HCT116 (cell line): ENCODE results near the gene HUNK. TPM values are rescaled to one million over a fixed set of nuclear protein-coding genes. Genes with fewer than 3 reads are reported as not detected.

Source experiments
- ATAC-seq: fragments of 200-7000 bp; cut with Tn5 transposase; 2 replicates; pipeline ENCODE4 v1.9.1; 2020; ENCODE audit warnings: mild to moderate bottlenecking, moderate library complexity
- BruUV-seq: library from RNA; stranded (reverse); fragments of 400-500 nt; replicated peaks from 2 replicates; lab custom pipeline; 2021; lab: Mats Ljungman, UMichigan
- CTCF ChIA-PET: fragments of 300-600 bp; sonication (Branson Sonifier 250); formaldehyde crosslinking; loops from one replicate; lab custom pipeline; 2021; ENCODE audit warnings: antibody characterized with exemption; lab: Charles Lee
- POLR2A ChIA-PET: fragments of 300-600, 350-600 bp; sonication (Branson Sonifier 250); formaldehyde crosslinking; loops from one replicate; lab custom pipeline; 2021; ENCODE audit warnings: antibody characterized with exemption; lab: Charles Lee
- RAD21 ChIA-PET, 2 experiments: fragments of 300-600 bp; sonication (Branson Sonifier 250); formaldehyde crosslinking; loops; one replicate each; lab custom pipeline; 2023; ENCODE audit warnings: low total read pairs in 2 of 2; ENCODE audit not compliant: uncharacterized antibody in 2 of 2, unreplicated experiment in 2 of 2, low non-redundant PET in 1 of 2; lab: Charles Lee
- DNase-seq: peaks from one replicate; pipeline ENCODE4 v3.0.0-alpha.2; 2010; ENCODE audit warnings: low read depth, low spot score
- H2AFZ ChIP-seq: fragments of 200-600 bp; shearing (Covaris generic), sonication (generic); 2 replicates; pipeline ENCODE4 v1.6.1; 2017; ENCODE audit warnings: low read depth, mixed run types, mixed read lengths, antibody characterized with exemption, low read length; ENCODE audit not compliant: poor library complexity, severe bottlenecking
- H3K27ac ChIP-seq: 2 replicates; pipeline ENCODE4 v1.5.1; 2012; ENCODE audit warnings: low read depth, low read length
- H3K27me3 ChIP-seq: fragments of 200-600 bp; sonication (generic); 2 replicates; pipeline ENCODE4 v1.6.1; 2016; ENCODE audit warnings: mixed run types, low read length, mixed read lengths; ENCODE audit not compliant: insufficient read depth
- H3K36me3 ChIP-seq, 2 experiments: fragments of 200-500 bp in 1 of 2; fragments of 200-600 bp in 1 of 2; sonication (Bioruptor generic) in 1 of 2; sonication (generic) in 1 of 2; 2 replicates each; pipeline versions ENCODE4 v1.5.1 to v1.6.1; 2014 to 2016; ENCODE audit warnings: low read length in 2 of 2, inconsistent platforms in 1 of 2, mixed read lengths in 1 of 2, mixed run types in 1 of 2; ENCODE audit not compliant: insufficient read depth in 2 of 2, control insufficient read depth in 1 of 2
- H3K4me1 ChIP-seq, 2 experiments: fragments of 200-600 bp in 1 of 2; sonication (generic) in 1 of 2; 2 replicates each; pipeline versions ENCODE4 v1.5.1 to v1.6.1; 2012 to 2017; ENCODE audit warnings: low read length in 2 of 2, inconsistent platforms in 1 of 2, mild to moderate bottlenecking in 1 of 2, mixed read lengths in 1 of 2, mixed run types in 1 of 2, moderate library complexity in 1 of 2; ENCODE audit not compliant: insufficient read depth in 2 of 2, control insufficient read depth in 1 of 2
- H3K4me2 ChIP-seq: fragments of 200-600 bp; sonication (generic); 2 replicates; pipeline ENCODE4 v1.6.1; 2017; ENCODE audit warnings: mixed run types, low read length, mixed read lengths
- H3K4me3 ChIP-seq, 2 experiments: fragments of 200-600 bp in 1 of 2; sonication (generic) in 1 of 2; replicated peaks in 1 of 2; 2 replicates each; pipeline ENCODE4 v1.5.1; 2011 to 2016; ENCODE audit warnings: low read length in 2 of 2, control low read depth in 1 of 2, low read depth in 1 of 2, mild to moderate bottlenecking in 1 of 2, mixed read lengths in 1 of 2, mixed run types in 1 of 2
- H3K79me2 ChIP-seq: fragments of 200-600 bp; sonication (generic); 2 replicates; pipeline ENCODE4 v1.6.1; 2017; ENCODE audit warnings: mild to moderate bottlenecking, mixed run types, low read length, moderate library complexity, mixed read lengths; ENCODE audit not compliant: insufficient read depth
- H3K9ac ChIP-seq: fragments of 200-600 bp; sonication (generic); 2 replicates; pipeline ENCODE4 v1.6.1; 2016; ENCODE audit warnings: low read length, mixed read lengths
- H3K9me2 ChIP-seq: fragments of 200-600 bp; sonication (generic), shearing (Covaris generic); 2 replicates; pipeline ENCODE4 v1.6.1; 2017; ENCODE audit warnings: mixed run types, mild to moderate bottlenecking, moderate library complexity; ENCODE audit not compliant: insufficient read depth
- H3K9me3 ChIP-seq, 2 experiments: fragments of 200-500 bp in 1 of 2; fragments of 200-600 bp in 1 of 2; sonication (Bioruptor generic) in 1 of 2; sonication (generic) in 1 of 2; 2 replicates each; pipeline ENCODE4 v1.6.1; 2014 to 2017; ENCODE audit warnings: low read length in 2 of 2, mixed read lengths in 2 of 2, inconsistent platforms in 1 of 2, low read depth in 1 of 2, mild to moderate bottlenecking in 1 of 2, mixed run types in 1 of 2, moderate library complexity in 1 of 2; ENCODE audit not compliant: control insufficient read depth in 1 of 2, insufficient read depth in 1 of 2
- H4K20me1 ChIP-seq: fragments of 200-600 bp; sonication (generic), shearing (Covaris generic); 2 replicates; pipeline ENCODE4 v1.6.1; 2017; ENCODE audit warnings: mixed run types, mild to moderate bottlenecking, moderate library complexity; ENCODE audit not compliant: insufficient read depth
- EGR1 ChIP-seq: IDR thresholded peaks from 2 replicates; pipeline ENCODE4 v1.6.1; 2012; ENCODE audit warnings: low read depth
- ELF1 ChIP-seq: IDR thresholded peaks from 2 replicates; pipeline ENCODE4 v1.6.1; 2012; ENCODE audit warnings: low read depth, borderline replicate concordance
- EZH2phosphoT487 ChIP-seq: fragments of 200-600 bp; IDR thresholded peaks from 2 replicates; pipeline ENCODE4 v1.6.1; 2018; ENCODE audit warnings: antibody characterized with exemption, borderline replicate concordance
- FOSL1 ChIP-seq: IDR thresholded peaks from 2 replicates; pipeline ENCODE4 v1.6.1; 2012; ENCODE audit warnings: low read depth
- JUND ChIP-seq: IDR thresholded peaks from 2 replicates; pipeline ENCODE4 v1.6.1; 2012
- POLR2A ChIP-seq: IDR thresholded peaks from 2 replicates; pipeline ENCODE4 v1.7.0; 2011; ENCODE audit warnings: borderline replicate concordance; ENCODE audit not compliant: insufficient read depth, insufficient read length; ENCODE audit errors: extremely low read depth
- RAD21 ChIP-seq: IDR thresholded peaks from 2 replicates; pipeline ENCODE4 v1.6.1; 2012; ENCODE audit warnings: low read depth, mild to moderate bottlenecking
- REST ChIP-seq: IDR thresholded peaks from 2 replicates; pipeline ENCODE4 v1.6.1; 2012; ENCODE audit warnings: low read depth
- SIN3A ChIP-seq: IDR thresholded peaks from 2 replicates; pipeline ENCODE4 v1.6.1; 2012; ENCODE audit warnings: low read depth
- SP1 ChIP-seq: IDR thresholded peaks from 2 replicates; pipeline ENCODE4 v1.6.1; 2012; ENCODE audit warnings: low read depth
- ZBTB33 ChIP-seq: IDR thresholded peaks from 2 replicates; pipeline ENCODE4 v1.6.1; 2011; ENCODE audit warnings: mild to moderate bottlenecking, low read length, moderate library complexity; ENCODE audit not compliant: insufficient replicate concordance; ENCODE audit errors: extremely low read depth
- ZNF274 ChIP-seq: fragments of 200-500 bp; sonication (Bioruptor generic); IDR thresholded peaks from 2 replicates; pipeline ENCODE4 v1.6.1; 2014; ENCODE audit warnings: mild to moderate bottlenecking, low read depth, low read length, inconsistent platforms
- intact Hi-C: fragments of 100-400 bp; cut with micrococcal nuclease; formaldehyde crosslinking; loops from 2 replicates; pipeline ENCODE4 v1.10.0; 2022
- total RNA-seq: library from RNA; stranded (reverse); gene quantifications from one replicate; pipeline ENCODE4 v1.2.1, GENCODE V29; 2021; ENCODE audit not compliant: unreplicated experiment

HUNK gene
- total RNA-seq, 1 experiment from 2014 or later, result not detected

- ChIA-PET POLR2A (no interaction called here), CTCF (no interaction called here), RAD21 (no interaction called here)
- Histone ChIP-seq H3K9me2 (no peaks in the 10 kb centered on the region), H3K4me3 (no peak overlapping the region), H3K27me3 (peaks cover 9% of the 10 kb centered on the region; the same call in 1 of the 2 replicates), H3K4me2 (no peak overlapping the region), H3K9ac (no peak overlapping the region), H3K79me2 (no peaks in the 10 kb centered on the region), H4K20me1 (no peaks in the 10 kb centered on the region), H2AFZ (no peak overlapping the region), H3K4me1 (no peaks in the 10 kb centered on the region), H3K36me3 (no peaks in the 10 kb centered on the region), H3K27ac (no peak overlapping the region), H3K9me3 (no peaks in the 10 kb centered on the region)
- TF ChIP-seq ZNF274 (no peak), RAD21 (no peak), POLR2A (no peak), SP1 (no peak), REST (no peak), ZBTB33 (no peak), EZH2phosphoT487 (no peak), FOSL1 (no peak), SIN3A (no peak), EGR1 (no peak), JUND (no peak), ELF1 (no peak)
- intact Hi-C loops, result no loop called here
- BruUV-seq, result no TSS peak
- no peak for ATAC-seq
- no peak for DNase-seq
Observed at GRCh38 chr21:31987696-31988095, 114.9 kb downstream of the HUNK start.
